ENCODE data around the gene LASP1NB.

The LASP1NB gene

GRCh38 chr17:38885044-38885727 lies 40.2 kb upstream of the LASP1NB start:
- no peak for DNase-seq (ENCODE audit: low read depth)
- TF ChIP-seq CTCF (IDR thresholded peaks at IDR 0.05; ENCODE audit: control insufficient read depth, extremely low read depth, insufficient read depth) = no peak
- no peak overlapping the region for H3K4me3 ChIP-seq (ENCODE audit: low read depth, low read length)

GRCh38 chr17:38885728-38886642 lies 39.4 kb upstream of the LASP1NB start:
- no peak for DNase-seq (ENCODE audit: low read depth)
- TF ChIP-seq CTCF (IDR thresholded peaks at IDR 0.05; ENCODE audit: control insufficient read depth, extremely low read depth, insufficient read depth) = no peak
- H3K4me3 ChIP-seq (ENCODE audit: low read depth, low read length) = no peak overlapping the region

- DNase-seq (ENCODE audit: low read depth) = no peak
- no peak overlapping the region for H3K4me3 ChIP-seq (ENCODE audit: low read depth, low read length)
- no peak for TF ChIP-seq CTCF (IDR thresholded peaks at IDR 0.05; ENCODE audit: control insufficient read depth, extremely low read depth, insufficient read depth)
Observed at GRCh38 chr17:38886643-38887010, 38.8 kb upstream of the LASP1NB start.

- no peak for DNase-seq (ENCODE audit: low read depth)
- H3K4me3 ChIP-seq (ENCODE audit: low read depth, low read length) = no peak overlapping the region
- TF ChIP-seq CTCF (IDR thresholded peaks at IDR 0.05; ENCODE audit: control insufficient read depth, extremely low read depth, insufficient read depth) = no peak
Observed at GRCh38 chr17:38888842-38889241, 36.6 kb upstream of the LASP1NB start.

GRCh38 chr17:38889745-38890409 lies 35.5 kb upstream of the LASP1NB start:
- no peak for DNase-seq (ENCODE audit: low read depth)
- no peak overlapping the region for H3K4me3 ChIP-seq (ENCODE audit: low read depth, low read length)
- no peak for TF ChIP-seq CTCF (IDR thresholded peaks at IDR 0.05; ENCODE audit: control insufficient read depth, extremely low read depth, insufficient read depth)

GRCh38 chr17:38890410-38890746 lies 35.0 kb upstream of the LASP1NB start:
- no peak overlapping the region for H3K4me3 ChIP-seq (ENCODE audit: low read depth, low read length)
- TF ChIP-seq CTCF (IDR thresholded peaks at IDR 0.05; ENCODE audit: control insufficient read depth, extremely low read depth, insufficient read depth) = no peak
- no peak for DNase-seq (ENCODE audit: low read depth)

Measured in LNCaP clone FGC (cell line).